Stimulated activated effector memory CD8-positive, alpha-beta T cell treated with anti-CD3 and anti-CD28 coated beads, Interleukin-12 subunit alpha, Interleukin-12 subunit beta, amount 100 ng/mL, for 72 hours (primary cell): Measurements from ENCODE around the gene PLEKHG5.

ENCODE experiments used
- ATAC-seq: fragments of 150-1000 bp; cut with Tn5 transposase; 2 replicates; pipeline ENCODE4 v1.10.0; 2021
- DNase-seq, 2 donors: peaks; one replicate each; pipeline ENCODE4 v3.0.0; 2021 to 2022; ENCODE audit warnings: low spot score in 2 of 2
- H3K27ac Mint-ChIP-seq: one replicate; pipeline ENCODE4 v1.8.0; 2022; ENCODE audit warnings: mild to moderate bottlenecking, mixed read lengths
- H3K36me3 Mint-ChIP-seq: one replicate; pipeline ENCODE4 v1.8.0; 2022; ENCODE audit warnings: mild to moderate bottlenecking, mixed read lengths
- H3K4me1 Mint-ChIP-seq: one replicate; pipeline ENCODE4 v1.8.0; 2022; ENCODE audit warnings: mixed read lengths
- H3K4me3 Mint-ChIP-seq: one replicate; pipeline ENCODE4 v1.8.0; 2022; ENCODE audit warnings: mild to moderate bottlenecking, mixed read lengths
- H3K9me3 Mint-ChIP-seq: one replicate; pipeline ENCODE4 v1.8.0; 2022; ENCODE audit warnings: mixed read lengths

The PLEKHG5 gene

DNA sequence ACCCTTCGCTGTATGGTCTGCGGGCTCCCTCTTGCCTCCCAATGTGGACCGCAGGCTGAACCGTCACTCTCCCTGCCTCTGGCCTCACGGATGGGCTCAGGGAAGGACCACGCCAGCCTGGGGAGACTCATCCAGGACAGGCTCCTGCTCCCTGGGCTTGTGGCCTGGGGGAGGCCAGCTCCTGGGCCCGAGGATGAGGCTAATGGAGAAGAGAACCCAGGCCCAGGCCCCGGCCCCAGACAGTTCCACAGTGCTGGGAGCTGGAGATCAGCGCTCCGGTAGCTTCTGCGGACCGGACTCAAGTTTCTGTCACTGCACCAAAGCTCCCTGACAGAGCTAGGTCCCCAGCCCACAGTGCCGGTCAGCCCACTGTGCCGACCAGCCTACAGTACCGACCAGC is 13.4 kb upstream of the PLEKHG5 start:
- ATAC-seq = no peak
- H3K36me3 Mint-ChIP-seq = no peaks in the 10 kb centered on the region
- no peaks in the 10 kb centered on the region for H3K4me1 Mint-ChIP-seq
- no peak overlapping the region for H3K4me3 Mint-ChIP-seq
- DNase-seq = no peak
- H3K27ac Mint-ChIP-seq = no peak overlapping the region
- no peaks in the 10 kb centered on the region for H3K9me3 Mint-ChIP-seq

GRCh38 chr1:6503884-6504602 is 12.6 kb upstream of the PLEKHG5 start:
- ATAC-seq (no peak), DNase-seq (no peak)
- Mint-ChIP-seq H3K27ac (no peak overlapping the region), H3K9me3 (no peaks in the 10 kb centered on the region), H3K4me3 (no peak overlapping the region), H3K36me3 (no peaks in the 10 kb centered on the region), H3K4me1 (no peaks in the 10 kb centered on the region)

- no peak for ATAC-seq
- Mint-ChIP-seq H3K4me3 (no peak overlapping the region), H3K4me1 (peaks cover 7% of the 10 kb centered on the region), H3K9me3 (no peaks in the 10 kb centered on the region), H3K36me3 (no peaks in the 10 kb centered on the region), H3K27ac (no peak overlapping the region)
- no peak for DNase-seq
These were observed 10.8 kb upstream of the PLEKHG5 start for GRCh38 chr1:6502000-6502891.

DNA sequence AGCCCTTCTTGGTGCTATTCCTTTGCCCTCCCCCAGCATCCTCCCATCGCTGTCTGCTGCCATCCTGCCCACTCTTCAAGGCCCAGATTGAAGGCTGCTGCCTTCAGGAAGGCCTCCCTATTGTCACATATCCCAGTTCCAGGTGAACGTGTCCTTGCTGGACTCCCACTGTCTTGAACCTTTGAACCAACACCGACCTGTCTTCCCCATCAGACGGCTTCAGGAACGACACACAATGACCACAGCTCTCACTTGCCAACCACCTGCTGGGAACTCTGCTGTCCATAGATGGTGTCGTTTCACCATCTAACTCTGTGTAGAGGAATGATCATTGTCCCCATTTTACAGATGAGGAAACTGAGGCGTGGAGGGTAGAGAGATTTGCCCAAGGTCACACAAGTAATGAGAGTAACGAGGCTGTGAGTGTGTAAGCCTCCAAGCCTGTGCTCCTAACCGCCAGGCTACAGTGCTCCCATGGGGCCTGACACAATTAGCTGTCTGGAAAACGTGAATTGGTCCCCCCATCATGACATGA is 9.9 kb upstream of the PLEKHG5 start:
- DNase-seq (no peak), ATAC-seq (no peak)
- Mint-ChIP-seq H3K27ac (no peak overlapping the region), H3K4me3 (no peak overlapping the region), H3K36me3 (no peaks in the 10 kb centered on the region), H3K4me1 (peaks cover 7% of the 10 kb centered on the region), H3K9me3 (no peaks in the 10 kb centered on the region)

GRCh38 chr1:6500544-6501278 is 9.2 kb upstream of the PLEKHG5 start:
- DNase-seq (no peak), ATAC-seq (no peak)
- H3K4me1 Mint-ChIP-seq = peaks cover 11% of the 10 kb centered on the region
- no peaks in the 10 kb centered on the region for H3K36me3 Mint-ChIP-seq
- no peak overlapping the region for H3K4me3 Mint-ChIP-seq
- H3K9me3 Mint-ChIP-seq = no peaks in the 10 kb centered on the region
- H3K27ac Mint-ChIP-seq = no peak overlapping the region

DNA sequence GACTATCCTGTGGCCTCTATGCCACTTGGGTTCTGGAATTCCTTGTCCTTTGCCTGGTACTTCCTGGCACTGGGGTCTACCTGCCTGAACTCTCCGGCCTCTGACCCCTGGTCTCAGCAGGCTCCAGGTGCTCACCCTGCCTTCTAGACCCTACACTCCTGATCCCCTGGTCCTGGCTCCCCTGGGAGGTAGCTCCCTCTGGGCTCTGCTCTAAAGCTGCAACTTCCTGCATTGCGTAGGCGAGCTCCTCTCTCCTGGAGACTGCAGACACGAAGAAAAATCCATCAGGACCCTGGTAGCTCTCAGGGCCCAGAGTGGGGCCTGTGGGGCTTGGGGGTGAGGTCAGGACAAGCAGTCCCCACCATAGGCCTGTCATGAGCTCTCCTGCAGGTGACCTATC is 7.8 kb upstream of the PLEKHG5 start:
- Mint-ChIP-seq H3K9me3 (no peaks in the 10 kb centered on the region), H3K27ac (no peak overlapping the region), H3K36me3 (no peaks in the 10 kb centered on the region), H3K4me1 (peaks cover 12% of the 10 kb centered on the region), H3K4me3 (peak overlapping the region; percentile 16)
- no peak for ATAC-seq
- DNase-seq = no peak

- ATAC-seq (no peak), DNase-seq (no peak)
- Mint-ChIP-seq H3K4me1 (peaks cover 12% of the 10 kb centered on the region), H3K4me3 (peak overlapping the region; percentile 16), H3K36me3 (no peaks in the 10 kb centered on the region), H3K9me3 (no peaks in the 10 kb centered on the region), H3K27ac (no peak overlapping the region)
These were observed 7.2 kb upstream of the PLEKHG5 start for GRCh38 chr1:6498576-6499111.

GRCh38 chr1:6497867-6498575 is 6.6 kb upstream of the PLEKHG5 start:
- Mint-ChIP-seq H3K9me3 (no peaks in the 10 kb centered on the region), H3K36me3 (no peaks in the 10 kb centered on the region), H3K27ac (no peak overlapping the region), H3K4me1 (peaks cover 12% of the 10 kb centered on the region), H3K4me3 (peak overlapping the region; percentile 53)
- ATAC-seq (no peak), DNase-seq (no peak)

DNA sequence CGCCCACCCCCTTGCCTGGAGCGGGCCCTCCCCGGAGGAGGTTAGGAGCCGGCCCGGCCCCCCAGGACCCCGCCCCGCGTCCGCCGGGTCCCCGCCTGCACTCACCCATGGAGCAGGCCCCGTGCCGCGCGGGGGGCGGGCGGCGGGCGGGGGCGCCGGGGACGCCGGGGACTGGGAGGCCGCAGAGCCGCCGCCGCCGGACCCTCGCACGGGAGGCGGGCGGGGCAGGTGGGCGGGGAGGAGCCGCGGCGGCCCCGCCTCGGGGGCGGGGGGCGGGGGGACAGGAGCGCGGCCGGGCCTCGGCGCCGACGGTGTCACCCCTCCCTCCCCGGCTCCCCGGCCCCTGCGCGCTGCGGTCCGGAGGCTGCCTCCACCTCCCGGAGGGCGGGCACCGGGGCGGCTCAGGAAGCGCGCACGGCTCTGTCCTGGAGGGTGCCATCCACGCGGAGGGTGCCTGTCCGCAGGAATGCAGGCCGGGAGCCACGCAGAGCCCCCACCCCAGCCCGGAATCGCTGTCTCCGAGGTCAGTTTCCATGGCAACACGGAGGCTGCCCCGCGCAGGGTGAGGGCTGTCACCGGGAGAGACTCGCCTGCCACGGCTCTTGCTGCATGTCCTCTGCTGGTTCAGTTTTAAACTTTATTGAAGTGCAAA is 5.9 kb upstream of the PLEKHG5 start:
- Mint-ChIP-seq H3K27ac (no peak overlapping the region), H3K4me1 (peaks cover 12% of the 10 kb centered on the region), H3K36me3 (no peaks in the 10 kb centered on the region), H3K4me3 (peak overlapping the region; percentile 53), H3K9me3 (no peaks in the 10 kb centered on the region)
- ATAC-seq (peak; percentile 60), DNase-seq (peak in 1 of 2 donors; percentile 63)

DNA sequence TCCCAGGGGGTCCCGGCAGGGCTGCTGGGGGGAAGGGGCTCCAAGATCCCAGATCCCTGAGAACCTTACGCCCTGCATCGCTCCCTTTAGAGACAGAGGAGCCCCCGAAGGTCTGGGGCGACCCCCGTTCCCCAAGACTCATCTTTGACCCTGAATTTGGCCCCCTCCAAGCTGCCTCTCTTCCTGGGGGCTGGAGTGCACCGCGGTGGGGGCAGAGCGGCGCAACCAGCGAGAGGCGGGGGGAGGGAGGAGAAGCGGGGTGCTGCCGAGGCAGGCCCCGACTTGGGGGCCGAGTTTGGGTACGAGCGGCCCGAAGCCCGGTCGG is 5.4 kb upstream of the PLEKHG5 start:
- DNase-seq = no peak
- ATAC-seq = no peak
- Mint-ChIP-seq H3K27ac (no peak overlapping the region), H3K36me3 (no peaks in the 10 kb centered on the region), H3K4me1 (peaks cover 13% of the 10 kb centered on the region), H3K9me3 (no peaks in the 10 kb centered on the region), H3K4me3 (peak overlapping the region; percentile 32)

DNA sequence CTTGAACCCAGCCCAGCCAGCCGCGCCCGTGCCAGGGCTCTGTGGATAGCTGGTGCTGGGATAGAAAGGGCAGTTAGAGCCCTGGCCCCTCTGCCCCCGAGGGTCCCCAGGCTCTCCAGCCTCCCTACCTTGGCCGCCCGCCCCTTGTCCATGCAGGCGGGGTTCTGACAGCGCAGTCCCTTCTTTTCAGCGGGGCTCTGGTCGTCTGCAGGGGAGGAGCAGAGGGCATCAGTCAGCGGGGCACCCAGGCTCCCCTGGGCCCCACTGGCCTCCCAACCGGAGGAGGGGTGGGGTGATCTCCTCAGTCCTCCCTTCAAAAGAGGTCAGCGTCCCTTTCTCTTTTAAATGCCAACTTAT is 4.9 kb upstream of the PLEKHG5 start:
- no peaks in the 10 kb centered on the region for H3K9me3 Mint-ChIP-seq
- peak overlapping the region; percentile 32 for H3K4me3 Mint-ChIP-seq
- ATAC-seq (no peak), DNase-seq (no peak)
- no peak overlapping the region for H3K27ac Mint-ChIP-seq
- H3K4me1 Mint-ChIP-seq = peaks cover 18% of the 10 kb centered on the region
- H3K36me3 Mint-ChIP-seq = no peaks in the 10 kb centered on the region

DNA sequence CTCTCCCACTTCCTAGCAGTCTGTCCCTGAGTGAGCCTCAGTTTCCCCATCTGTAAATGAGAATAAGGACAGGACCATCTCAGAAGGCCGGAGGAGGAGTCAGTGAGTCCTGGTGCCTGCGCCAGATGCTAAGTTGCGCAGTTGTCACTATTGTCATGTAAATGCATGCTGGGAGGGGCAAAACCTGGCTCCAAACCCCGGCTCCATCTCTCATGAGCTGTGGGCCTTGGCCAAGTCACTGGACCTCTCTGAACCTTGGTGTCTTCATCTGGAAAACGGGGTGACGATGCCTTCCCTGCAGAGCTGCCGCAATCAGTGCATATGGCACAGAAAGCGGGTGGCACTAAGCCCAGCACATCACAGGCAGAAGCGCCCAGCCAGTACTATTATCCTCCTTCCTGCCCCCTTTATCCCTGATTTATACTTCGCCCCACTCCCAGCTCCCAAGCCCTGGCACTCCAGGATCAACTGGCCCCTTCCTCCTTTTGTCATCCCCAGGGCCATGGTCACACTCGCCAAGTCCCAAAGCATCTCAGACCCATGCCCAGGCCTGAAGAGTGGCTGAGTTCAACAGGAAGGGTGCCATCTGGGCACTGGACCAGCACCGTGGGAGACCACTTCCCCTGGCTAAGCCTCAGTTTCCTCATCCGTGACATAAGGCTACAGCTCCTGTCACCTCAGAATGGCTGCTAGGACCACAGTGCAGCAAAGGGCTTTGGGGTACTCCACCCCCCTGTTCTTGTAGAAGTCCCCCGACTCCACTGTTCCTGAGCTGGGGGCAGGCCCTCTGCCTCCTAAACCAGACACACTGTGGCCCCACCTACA is 4.3 kb upstream of the PLEKHG5 start:
- Mint-ChIP-seq H3K4me3 (peak overlapping the region; percentile 32), H3K27ac (no peak overlapping the region), H3K9me3 (no peaks in the 10 kb centered on the region), H3K4me1 (peaks cover 22% of the 10 kb centered on the region), H3K36me3 (no peaks in the 10 kb centered on the region)
- DNase-seq (no peak), ATAC-seq (no peak)

GRCh38 chr1:6495041-6495441 is 3.6 kb upstream of the PLEKHG5 start:
- no peak for DNase-seq

GRCh38 chr1:6494627-6495026 is 3.2 kb upstream of the PLEKHG5 start:
- H3K36me3 Mint-ChIP-seq = no peaks in the 10 kb centered on the region
- H3K27ac Mint-ChIP-seq = no peak overlapping the region
- no peak for DNase-seq
- ATAC-seq = no peak
- peaks cover 26% of the 10 kb centered on the region for H3K4me1 Mint-ChIP-seq
- H3K9me3 Mint-ChIP-seq = no peaks in the 10 kb centered on the region
- no peak overlapping the region for H3K4me3 Mint-ChIP-seq

More at GRCh38 chr1:6495041-6495441, 3.6 kb upstream of the PLEKHG5 start:
- Mint-ChIP-seq H3K36me3 (no peaks in the 10 kb centered on the region), H3K27ac (no peak overlapping the region), H3K4me1 (peaks cover 25% of the 10 kb centered on the region), H3K9me3 (no peaks in the 10 kb centered on the region), H3K4me3 (no peak overlapping the region)
- no peak for ATAC-seq
